ENCODE measurements around the gene RIPK3.
A peak's percentile ranks its signal among the peaks of the same experiment; 100 is the strongest.
"Not testable (repeated sequence)": the region's sequence is repeated elsewhere in the genome, so short reads cannot be mapped to it uniquely, and the experiment has no call there.

RIPK3 gene

GRCh38 chr14:24368562-24369252 lies 28.9 kb upstream of the RIPK3 start:
- peak; percentile 93 for DNase-seq

GRCh38 chr14:24368212-24368561 lies 28.4 kb upstream of the RIPK3 start:
- no peak for DNase-seq

DNA sequence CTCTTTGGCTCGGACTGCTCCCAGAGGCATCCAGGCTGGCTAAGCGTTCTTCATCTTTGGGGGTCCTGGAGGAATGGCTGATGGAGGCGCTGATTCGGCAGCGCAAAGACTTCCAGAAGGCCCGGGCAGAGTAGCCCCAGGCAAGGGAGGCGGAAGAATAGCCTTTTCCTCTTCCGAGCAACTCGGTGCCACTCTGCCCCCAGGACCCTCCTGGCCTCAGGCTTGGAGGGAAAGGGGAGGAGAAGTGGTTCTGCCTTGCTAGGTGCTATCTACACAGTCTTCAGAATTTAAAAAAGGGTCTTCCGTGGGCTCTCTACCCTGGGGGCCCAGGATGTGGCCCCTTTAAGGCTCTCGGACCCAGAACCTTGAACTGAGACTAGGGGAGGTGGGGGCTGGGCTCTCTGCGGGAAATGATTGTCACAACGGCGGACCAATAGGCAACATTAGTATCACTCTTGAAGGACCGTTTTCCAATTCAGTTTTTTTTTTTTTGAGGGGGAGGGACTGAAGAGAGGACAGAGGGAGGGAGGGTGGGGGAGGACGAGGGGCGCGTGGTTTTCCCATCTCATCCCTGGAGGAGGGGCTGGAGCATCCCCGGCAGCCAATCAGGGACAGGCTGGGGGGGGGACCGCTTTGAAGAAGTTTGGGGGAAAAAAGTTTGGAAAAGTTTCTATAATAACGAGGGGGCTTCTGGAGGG lies 27.9 kb upstream of the RIPK3 start, which contains the start of gene NFATC4:
TSS of gene NFATC4 (plus strand) at position 671 of the 698 bp plus-strand sequence. CDS start 157 bp downstream, outside the sequence.
- DNase-seq, result peak; percentile 95

DNA sequence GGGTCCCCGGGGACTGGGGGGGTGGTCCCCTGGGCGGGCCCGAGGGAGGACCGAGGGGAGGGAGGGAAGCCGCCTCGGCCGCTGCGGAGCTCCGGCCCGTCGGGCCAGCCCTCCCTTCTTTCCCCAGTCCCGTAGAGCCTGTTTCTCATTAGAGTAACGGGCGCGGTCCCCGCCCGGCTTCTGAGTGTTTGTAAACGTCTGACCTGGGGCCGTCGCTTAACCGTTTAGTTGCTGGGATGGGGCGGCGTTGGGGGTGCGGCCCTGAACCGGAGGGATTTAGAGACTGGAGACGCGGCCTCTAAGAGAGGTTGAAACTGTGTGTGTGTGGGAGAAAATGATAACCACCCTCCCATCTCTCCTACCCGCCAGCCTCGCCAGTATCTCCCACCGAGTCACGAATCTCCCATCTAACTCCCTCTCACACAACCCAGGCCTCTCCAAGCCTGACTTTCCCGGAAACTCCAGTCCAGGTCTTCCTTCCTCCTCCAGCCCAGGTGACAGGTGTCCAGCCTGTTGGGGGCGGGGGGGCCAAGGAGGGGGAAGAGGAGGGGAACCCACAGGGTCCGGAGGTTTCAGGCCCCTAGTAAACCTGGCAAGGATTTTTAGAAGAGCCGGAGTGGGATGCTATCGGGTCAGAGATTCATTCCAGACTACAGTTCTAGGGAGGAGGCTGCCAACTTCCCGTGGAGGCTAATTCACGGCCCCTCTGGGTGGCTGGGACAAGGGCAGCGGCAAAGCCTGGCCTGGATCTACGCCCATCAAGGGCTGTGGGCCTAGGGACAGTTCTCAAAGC lies 27.1 kb upstream of the RIPK3 start:
- DNase-seq, result peak; percentile 96

DNA sequence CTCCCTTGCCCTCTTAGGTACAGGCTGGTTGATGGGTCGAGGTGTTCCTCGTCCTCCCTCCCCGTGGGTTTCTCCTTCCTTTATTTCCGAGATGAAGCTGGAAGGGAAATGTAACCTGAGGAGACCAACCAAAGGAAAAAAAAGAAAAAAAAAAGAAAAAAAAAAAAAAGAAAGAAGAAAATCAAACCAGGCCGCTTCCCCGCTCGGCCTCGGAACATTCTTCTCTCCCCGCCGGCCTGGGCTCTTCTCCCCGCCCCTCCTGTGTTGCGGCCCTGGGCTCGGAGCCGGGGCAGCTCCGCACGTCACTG lies 26.6 kb upstream of the RIPK3 start:
- no peak for DNase-seq

DNA sequence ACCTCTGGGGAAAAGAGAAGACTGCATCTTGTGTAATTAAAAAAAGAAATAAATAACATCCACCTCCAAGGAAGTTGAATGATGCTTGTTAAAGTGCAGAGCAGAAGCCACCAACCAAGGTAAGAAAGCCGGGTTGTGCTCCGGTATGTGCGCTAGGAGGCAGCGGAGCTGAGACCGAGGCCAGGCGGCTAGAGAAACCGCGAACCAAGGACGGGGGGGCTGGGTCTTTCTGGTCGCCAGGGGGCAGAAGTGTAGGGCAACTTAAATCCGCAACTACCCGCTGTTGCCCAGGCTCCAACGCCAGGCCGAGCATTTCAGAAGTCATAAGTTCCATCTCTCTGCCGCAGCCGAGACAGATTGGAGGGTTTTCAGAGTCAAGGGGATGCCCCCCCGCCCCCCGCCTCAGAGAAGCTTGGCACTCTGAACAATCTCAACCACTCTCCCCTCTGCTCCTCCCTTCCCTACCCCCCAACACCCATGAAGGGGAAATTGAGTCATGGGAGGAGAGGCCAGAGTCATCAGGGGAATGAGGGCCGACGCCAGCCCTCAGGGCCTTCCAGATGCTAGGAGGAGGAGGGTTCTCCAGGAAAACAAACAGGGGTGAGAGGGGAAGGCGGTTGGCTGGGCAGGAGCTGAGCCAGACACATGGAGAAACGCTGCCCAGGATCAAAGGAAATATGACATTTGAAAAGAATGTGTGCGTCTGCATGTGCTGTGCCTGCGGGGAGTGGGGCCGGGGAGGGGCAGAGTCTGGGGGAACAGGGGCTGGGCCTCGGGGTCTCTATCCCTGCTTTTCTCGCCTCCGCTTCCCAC lies 26.0 kb upstream of the RIPK3 start:
- peak; percentile 90 for DNase-seq

DNA sequence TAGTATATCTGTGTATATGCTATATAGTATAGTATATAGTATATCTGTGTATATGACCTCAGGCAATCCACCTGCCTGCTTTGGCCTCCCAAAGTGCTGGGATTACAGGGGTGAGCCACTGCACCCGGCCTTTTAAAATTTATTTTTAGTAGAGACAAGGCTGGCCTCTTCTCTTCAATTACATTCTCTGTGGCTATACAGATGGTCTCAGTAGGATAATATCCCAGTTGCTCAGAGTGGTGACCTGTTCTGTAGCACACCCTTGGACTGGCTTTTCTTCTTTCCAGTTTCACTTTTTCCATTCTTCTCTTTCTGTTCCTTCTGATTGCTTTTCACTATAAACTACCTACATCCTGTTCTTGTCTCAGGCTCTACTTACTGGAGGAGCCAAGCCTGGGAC lies 25.1 kb upstream of the RIPK3 start:
- no peak for DNase-seq

- no peak for DNase-seq
Observed at GRCh38 chr14:24363401-24363800, 23.6 kb upstream of the RIPK3 start.

DNA sequence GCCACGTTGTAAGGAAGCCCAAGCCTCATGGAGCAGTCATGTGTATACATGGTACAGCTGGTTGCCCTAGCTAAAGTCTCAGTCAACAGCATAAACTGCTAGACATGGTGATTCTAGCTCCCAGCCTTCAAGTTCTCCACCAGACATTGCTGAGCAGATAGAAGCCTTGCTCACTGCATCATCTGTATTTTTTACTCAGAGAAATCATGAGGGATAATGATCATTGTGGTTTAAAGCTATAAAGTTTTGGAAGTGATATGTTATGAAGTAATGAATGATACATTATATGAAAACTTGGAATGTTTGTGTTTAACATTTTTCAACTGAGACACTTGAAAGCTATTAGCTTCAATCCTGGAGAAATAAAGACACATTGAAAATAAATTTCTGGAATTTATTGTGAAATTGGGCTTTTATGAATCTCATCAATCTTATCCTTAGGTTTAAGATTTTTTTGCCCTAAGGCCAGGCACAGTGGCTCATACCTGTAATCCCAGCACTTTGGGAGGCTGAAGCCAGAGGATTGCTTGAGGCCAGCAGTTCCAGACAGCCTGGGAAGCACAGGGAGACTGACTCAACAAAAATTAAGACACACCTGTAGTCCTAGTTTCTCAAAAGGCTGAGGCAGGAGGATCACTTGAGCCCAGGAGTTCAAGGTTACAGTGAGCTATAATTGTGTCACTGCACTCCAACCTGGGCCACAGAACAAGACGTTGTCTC lies 22.6 kb upstream of the RIPK3 start:
- no peak for DNase-seq

- no peak for DNase-seq
Observed at GRCh38 chr14:24361326-24361725, 21.5 kb upstream of the RIPK3 start.

DNA sequence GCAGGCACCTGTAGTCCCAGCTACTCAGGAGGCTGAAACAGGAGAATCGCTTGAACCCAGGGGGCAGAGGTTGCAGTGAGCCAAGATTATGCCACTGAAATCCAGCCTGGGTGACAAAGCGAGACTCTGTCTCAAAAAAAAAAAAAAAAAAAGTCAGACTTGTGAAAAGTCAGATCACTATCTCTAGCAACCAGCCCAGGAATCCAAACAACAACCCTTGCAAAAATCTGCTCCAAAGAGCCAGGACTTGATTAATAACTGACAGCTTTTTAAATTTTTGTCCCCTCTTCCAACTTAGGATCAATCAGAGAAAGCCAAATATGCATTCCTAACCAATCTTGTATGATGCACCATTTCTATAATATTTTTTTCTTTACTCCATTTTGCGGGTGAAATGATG lies 20.5 kb upstream of the RIPK3 start:
- no peak for DNase-seq

DNA sequence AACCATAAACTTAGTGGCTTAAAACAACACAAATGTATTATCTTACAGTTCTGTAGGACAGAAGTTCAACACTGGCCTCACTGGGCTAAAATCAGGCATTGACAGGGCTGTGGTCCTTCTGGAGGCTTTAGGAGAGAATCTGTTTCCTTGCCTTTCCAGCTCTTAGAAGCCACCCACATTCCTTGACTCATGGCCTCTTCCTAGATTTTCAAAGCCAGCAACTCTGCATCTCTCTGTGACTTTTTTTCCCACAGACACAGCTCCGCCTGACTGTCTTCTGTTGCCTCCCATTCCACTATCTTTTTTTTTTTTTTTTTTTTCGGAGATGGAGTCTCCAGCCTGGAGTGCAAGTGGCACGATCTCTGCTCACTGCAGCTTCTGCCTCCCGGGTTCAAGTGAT lies 16.4 kb upstream of the RIPK3 start:
- no peak for DNase-seq

GRCh38 chr14:24355009-24355408 lies 15.2 kb upstream of the RIPK3 start:
- DNase-seq, result no peak

DNA sequence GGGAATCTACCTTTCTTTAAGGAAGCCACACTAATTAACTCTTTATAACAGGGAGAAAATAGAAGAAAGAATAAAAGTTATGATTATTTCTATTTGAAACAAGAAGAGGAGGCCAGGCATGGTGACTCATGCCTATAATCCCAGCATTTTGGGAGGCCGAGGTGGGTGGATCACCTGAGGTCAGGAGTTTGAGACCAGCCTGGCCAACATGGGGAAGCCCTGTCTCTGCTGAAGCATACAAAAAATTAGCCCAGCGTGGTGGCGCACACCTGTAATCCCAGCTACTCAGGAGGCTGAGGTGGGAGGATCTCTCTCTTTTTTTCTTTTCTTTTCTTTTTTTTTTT lies 14.7 kb upstream of the RIPK3 start:
- DNase-seq, result not testable (repeated sequence)

DNA sequence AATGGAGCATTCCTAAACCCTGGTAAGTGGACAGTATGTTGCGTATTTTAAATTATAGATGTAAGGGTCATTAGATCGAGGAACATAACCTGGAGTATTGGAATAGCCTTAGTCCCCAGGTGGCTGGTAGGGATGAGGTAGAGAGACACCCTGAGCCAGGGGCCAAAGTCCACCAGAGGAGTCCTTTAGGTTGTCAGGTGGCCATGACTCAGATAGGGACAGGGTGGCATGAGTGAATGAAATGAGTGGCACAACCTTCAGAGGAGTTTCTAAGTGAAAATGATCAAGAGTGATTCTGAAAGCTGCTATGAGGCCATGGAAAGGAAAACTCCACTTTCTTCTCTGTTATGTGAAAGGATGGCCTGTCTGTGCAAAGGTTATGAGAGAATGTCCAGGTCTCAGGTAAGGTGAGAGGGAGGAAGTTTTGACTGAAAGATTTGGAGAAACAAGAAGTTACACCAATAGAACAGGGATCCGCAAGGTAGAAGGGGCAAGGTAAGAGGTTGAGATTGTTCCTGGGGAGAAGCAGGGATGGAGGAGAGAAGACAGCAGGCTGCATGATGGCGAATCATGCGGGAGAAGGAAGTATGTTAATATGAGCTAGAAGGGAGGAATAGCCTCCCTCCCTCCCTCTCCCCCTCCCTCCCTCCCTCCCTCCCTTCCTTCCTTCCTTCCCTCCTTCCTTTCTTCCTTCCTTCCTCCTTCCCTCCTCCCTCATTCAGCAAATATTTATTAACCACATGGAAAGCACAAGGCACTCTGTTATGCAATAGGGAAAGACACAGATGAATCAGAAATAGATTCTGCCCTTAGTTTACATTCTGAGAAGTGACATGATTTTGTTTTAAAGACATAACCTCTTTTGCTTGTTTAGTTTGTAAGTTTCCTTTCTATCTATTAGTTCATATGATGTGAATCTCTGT lies 14.0 kb upstream of the RIPK3 start:
- DNase-seq, result no peak

GRCh38 chr14:24351517-24351916 lies 11.7 kb upstream of the RIPK3 start:
- DNase-seq, result no peak

DNA sequence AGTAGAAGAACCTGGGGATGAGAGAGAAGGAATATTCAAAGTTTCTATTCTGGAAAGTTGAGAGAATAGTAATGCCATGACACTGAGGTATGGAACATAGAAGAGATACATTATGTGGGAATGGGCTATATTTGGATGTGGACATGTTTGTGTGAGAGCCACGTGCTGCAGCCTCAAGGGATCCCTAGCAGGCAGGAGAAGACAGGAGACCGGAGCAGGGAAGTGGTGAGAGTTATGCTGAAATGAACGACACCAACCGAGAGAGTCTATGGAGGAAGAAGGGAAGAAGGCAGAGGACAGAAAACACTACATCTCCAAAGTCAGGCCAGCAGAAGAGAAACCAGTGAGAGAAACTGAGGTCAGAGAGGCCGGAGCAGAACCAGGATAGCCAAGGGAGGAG lies 10.0 kb upstream of the RIPK3 start:
- DNase-seq, result no peak

DNA sequence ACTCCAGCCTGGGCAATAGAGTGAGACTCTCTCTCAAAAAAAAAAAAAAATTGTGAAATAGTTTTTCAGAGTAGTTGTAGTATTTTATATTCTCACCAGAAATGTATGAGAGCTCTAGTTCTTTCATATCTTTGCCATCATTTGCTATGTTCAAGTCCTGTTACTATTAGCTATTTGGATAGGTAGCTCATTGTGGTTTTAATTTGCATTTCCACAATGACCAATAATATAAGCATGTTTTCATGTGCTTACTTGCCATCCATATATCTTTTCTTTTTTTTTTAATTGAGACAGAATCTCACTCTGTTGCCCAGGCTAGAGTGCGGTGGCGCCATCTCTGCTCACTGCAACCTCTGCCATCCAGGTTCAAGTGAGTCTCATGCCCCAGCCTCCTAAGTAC lies 8.4 kb upstream of the RIPK3 start:
- no peak for DNase-seq

DNA sequence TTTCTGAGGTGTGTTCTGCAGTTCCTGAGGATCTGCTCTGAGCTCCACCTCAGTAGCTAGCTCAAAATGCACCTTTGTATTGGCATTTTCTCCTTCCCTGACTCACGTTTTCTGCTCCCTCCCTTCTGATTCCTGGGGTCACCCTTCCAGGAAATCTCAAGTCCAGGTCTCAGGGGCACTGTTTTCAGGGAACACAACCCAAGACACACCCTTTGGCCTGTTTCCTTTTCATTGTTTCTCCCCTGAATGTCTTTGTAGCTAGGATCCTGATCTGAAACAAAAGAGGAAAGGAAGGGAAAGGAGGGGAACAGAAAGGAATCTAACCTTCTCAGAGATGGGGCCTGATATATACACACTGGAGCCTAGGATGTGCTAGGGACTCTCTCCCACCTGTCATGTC lies 7.3 kb upstream of the RIPK3 start:
- DNase-seq, result no peak

- DNase-seq, result no peak
Observed at GRCh38 chr14:24343795-24344660, 4.2 kb upstream of the RIPK3 start.

DNA sequence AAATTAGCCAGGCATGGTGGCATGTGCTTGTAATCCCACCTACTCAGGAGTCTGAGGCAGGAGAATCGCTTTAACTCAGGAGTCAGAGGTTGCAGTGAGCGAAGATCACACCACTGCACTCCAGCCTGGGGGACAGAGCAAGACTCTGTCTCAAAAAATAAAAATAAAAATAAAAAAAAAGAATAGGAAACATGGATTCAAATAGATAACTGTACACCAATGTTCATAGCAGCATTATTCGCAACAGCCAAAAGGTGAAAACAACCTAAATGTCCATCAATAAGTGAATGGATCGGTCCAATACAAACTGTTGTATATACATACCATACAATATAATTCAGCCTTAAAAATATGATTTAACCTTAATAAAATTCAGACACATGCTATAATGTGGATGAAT lies 3.1 kb upstream of the RIPK3 start:
- no peak for DNase-seq

Data from left hindlimb (tissue), 1 donor.